GM15510 (cell line): ENCODE results near the gene LDLRAD4.

Experiments used
- POLR2A ChIP-seq: IDR thresholded peaks from 3 replicates; pipeline ENCODE4 v1.6.1; 2011; ENCODE audit warnings: borderline replicate concordance; ENCODE audit not compliant: insufficient read length; ENCODE audit errors: extremely low read depth

Gene LDLRAD4

DNA sequence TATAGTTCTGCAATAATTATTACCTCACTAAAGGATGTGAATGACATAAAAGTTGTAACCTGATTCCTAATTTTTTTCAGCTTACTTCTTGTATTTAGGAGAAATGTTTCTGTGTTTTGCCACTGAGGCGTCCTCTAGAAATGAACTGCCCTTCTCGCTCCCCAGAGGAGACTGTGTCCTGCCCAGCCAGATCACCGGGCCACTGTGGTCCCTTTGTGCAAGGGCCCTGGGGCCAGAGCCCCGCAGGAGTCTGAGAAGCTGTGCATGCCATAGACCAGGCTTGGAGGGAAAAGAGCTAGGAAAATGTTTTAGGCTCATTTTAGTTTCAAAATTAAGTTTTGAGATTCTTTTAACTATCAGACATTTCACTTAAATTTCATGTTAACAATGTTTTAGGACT is 31.1 kb upstream of the LDLRAD4 start:
- no peak for TF ChIP-seq POLR2A

DNA sequence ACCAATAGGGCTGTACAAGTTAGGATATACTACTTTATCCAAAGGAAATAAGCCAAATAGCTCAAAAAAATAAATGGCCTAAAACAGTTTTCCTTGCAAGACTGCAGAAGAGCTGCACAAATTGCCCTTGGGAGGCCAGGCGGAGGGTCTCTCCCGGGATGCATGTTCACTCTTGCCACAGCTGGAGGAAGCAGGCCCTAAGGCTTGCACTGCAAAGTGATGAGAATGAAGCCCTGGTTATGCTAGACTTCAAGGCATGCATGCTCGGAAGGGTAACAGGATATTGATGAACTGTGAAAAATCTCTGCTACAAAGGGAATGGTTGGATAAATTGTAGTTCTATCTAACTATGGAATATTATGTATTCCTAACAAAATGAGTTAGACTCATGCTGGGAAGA is 27.5 kb upstream of the LDLRAD4 start:
- no peak for TF ChIP-seq POLR2A

DNA sequence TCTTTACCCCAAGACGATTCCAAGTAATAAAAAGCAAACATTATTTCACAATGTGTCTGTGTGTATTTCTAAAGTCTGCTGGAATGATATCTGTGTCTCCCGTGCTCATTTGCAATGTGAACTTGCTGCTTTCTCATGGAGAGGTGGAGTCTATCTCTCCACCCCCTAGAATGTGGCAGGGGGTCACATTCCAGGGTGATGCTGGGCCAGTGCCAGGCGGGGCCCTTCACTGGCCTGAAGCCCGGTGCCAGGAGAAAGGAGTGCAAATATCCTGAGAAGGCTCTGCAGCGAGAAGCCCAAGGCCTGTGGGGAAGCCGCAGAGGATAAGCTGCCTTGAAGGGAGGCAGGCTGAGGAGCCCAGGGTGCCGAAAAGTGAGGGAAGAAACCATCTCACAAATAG is 26.8 kb upstream of the LDLRAD4 start:
- TF ChIP-seq POLR2A, result no peak

DNA sequence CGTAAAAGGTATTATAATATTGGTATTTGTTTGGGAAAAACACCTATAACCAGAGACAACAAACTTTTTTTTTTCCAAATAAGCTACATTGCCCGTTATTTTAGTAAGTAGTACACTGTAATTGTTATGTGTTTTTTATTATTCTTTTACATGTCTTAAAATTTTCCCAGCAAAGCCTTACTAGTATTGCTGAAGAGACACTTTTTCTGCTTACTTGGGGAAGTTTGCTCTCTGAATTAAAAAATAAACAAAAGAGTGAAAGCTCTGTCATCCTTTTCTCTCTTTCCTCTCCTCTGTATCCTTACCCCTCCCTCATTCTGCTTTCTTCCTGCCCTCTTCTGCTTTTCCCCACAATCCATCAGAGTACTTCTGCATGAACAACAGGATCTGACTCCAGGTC is 25.6 kb upstream of the LDLRAD4 start:
- TF ChIP-seq POLR2A, result no peak

DNA sequence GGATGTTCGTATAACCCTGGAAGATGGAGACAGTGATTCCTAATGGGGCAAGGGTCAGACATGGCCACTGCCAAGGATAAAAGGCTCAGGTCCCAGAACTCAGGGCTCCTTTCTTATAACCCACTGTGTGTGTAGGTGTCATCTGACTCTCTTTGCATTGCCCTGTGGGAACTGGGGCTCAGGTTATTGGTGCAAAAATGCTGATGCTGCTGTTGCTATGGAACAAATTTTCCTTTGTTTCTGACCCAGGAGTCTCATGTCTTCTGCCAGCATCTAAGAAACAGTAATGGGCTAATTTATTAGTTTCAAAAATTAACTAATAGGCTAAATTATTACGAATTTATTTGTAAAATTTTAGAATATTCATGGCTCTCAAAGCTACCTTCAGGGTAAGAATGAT is 24.3 kb upstream of the LDLRAD4 start:
- no peak for TF ChIP-seq POLR2A

DNA sequence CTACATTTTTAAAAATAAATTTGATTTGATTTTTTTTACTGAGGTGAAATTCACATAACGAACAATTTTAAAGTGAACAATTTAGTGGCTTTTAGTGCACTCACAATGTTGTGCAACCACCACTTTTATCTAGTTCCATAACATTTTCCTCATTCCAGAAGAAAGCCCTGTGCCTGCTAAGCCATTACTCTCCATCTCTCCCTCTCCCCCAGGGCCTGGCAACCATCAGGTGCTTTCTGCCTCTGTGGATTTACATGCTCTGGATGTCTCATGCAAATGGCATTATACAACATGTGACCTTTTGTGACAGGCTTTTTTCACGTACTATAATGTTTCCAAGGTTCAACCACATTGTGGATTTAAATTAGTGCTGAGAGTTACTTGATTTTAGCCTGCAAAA is 19.9 kb upstream of the LDLRAD4 start:
- TF ChIP-seq POLR2A, result no peak

DNA sequence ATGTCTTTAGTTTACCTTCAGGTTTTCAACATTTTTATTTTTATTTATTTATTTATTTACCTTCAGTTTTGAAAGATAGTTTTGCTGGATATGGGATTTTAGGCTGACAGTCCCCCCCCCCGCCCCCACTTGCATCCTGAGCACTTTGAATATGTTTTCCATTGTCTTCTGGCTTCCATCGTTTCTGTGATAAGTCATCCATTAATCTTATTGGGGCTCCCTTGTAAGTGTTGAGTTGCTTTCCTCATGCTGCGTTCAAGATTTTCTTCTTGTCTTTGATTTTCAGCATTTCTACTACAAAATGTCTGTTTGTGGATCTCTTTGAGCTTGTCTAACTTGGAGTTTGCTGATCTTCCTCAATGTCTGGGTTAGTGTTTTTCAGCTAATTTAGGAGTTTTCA is 19.4 kb upstream of the LDLRAD4 start:
- no peak for TF ChIP-seq POLR2A

DNA sequence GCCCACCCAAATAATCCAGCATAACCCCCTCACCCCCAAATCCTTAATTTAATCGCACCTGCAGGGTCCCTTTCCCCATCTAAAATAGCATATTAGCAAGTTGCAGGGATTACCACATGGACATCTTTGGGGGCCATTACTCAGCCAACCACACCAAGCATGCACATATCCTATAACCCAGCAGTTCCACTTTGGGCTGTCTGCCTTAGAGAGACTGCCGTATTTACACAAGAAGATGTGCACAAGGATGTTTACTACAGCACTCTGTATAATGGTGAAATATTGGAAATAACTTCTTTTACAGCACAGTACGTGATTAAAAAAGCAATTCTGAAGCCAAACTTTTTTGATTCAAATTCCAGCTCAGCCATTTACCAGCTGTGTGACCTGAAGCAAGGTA is 17.3 kb upstream of the LDLRAD4 start:
- TF ChIP-seq POLR2A, result no peak

DNA sequence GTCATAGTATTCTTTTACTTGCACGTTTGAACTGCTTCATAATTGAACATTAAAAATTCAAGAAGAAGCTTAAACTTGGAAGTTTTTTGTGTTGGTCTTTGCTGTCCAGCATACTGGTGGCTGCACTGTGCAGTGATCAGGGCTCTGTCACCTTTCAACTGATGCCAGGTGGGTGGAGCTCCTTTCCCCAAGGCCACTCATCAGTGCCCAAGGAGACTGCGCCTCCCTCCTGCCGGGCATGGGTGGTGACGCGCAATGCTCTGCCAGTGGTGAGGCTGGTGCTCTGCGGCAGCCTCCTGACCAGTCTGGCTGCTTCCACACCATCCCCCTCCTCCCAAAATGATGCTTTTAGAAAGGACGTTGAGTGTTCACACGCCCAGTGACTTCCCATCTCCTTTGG is 16.0 kb upstream of the LDLRAD4 start:
- TF ChIP-seq POLR2A, result no peak

DNA sequence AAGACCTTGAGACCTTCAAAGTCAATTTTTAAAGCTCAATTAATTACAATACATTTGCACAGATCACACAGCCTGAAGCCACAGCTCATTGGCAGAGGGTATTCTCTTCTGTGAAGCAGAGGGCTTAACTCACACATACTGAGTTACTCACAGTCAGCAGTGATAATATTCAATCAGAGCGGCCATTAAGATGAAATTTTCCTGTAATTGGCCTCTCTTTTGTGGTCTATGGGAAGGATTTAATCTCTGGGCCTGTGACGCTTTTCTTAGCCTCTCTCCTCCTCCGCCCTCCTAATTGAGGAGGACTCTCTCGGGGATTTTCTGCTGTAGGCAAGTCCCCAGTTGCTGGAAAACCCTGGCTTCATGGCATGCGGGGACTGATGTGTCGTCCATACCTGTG is 12.3 kb upstream of the LDLRAD4 start:
- no peak for TF ChIP-seq POLR2A

DNA sequence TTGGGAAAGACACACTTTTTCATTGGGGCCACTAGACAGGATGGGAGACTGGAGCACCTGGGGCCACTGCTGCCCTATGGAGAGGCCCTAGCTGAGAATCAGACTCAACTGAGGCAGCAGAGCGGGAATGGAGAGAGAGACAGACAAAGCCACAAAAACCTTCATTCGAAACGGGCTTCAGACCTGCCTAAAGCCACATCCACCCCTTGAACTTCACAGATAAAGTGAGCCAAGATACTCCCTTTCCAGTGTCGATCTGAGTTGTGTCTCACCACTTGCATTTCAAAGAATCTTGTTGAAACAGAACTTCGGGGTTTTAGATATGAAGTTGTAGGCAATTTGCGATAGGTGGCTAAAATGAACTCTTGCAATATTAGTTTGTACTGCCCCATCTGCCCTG is 11.3 kb upstream of the LDLRAD4 start:
- no peak for TF ChIP-seq POLR2A

DNA sequence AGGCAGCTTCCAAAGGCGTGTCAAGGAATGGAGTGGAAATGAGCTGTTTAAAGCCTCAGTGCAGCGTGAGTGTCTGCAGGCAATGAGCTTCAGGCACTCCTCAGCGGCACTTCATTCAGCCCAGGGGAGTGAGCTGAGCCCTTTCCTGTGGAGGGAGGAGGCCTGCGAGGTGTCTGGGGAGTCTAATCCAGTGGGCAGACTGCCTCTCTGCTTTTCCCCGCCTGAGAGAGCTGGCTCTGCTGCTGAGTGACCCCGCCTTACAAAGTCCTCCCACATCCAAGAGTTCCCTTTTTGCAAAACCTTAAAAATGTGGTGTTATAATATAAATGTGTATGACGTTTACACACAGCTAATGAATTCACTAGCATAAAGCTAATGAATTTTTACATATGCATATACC is 7.0 kb upstream of the LDLRAD4 start:
- TF ChIP-seq POLR2A, result no peak

DNA sequence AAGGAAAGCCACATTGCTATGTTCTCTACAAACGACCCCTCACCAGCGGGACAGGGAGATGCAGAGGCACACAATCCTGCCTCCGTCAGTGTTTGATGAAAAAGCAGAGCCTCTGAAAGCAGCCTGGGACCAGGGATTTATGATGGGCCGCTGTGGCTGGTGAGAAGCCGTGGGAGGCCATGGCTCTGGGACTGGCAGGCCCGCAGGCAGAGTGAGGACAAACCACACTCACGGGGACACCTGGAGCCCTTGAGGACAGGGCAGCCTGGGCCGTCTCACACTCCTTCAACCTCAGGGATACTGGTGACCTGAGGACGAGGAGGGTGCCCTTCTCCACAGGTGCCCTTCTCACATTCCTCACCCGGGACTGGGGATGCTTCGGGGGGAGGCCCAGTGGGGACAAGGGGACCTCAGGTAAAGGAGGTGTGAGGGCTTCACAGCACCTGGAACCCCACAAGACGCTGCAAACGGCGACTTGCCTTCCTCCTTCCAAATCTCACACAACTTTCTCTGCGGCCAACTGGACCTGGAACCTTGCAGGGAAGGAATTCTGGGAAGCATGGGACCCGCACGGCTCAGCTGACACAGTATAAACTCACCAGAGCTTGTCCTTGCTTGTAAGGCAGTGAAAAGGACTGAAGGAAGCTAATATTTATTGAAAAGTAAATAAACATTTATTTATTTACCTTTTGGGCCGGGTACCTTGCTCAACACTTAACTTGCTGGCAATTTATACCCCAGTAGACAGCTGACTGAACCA is 5.3 kb upstream of the LDLRAD4 start:
- TF ChIP-seq POLR2A, result no peak

DNA sequence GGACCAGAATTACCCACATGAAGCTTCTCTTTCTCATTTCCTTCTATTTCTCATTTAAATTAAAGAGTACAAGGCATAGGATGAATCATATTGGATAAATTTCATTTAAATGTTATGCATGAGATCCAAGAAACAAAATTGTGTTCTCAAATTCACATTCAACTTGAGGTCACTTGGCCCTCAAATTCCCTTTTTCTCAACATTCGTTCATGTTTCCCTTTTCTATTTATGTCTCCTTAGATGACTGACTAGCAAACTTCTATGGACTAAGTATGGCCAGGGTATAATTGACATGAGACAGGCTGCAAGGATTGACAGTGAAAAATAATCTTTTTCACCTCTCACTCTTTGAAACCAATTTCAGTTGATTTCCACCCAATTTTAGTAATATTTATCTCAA is 4.0 kb upstream of the LDLRAD4 start:
- TF ChIP-seq POLR2A, result no peak

DNA sequence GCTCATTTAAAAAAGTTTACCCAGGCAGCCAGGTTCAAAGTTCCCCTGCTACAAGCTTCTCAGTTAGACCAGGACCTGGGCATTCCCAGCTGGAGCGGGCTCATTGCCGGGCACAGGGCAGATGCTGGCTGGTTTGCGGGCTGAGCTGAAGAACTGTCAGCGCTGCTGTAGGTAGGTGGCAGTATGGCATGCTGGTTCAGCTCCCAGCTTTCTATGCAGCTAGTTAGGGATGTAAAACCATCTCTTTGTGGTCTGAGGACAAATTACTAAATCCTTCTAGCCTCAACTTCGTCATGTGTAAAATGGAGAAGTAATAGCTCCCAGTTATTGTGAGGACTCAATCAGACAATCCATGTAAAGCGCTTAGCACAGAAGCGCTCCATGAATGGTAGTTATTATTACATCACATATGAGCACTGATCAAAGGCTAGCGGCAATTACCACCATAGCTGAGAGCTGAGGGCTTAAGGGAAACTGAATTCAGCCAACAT is 2.4 kb upstream of the LDLRAD4 start:
- no peak for TF ChIP-seq POLR2A

DNA sequence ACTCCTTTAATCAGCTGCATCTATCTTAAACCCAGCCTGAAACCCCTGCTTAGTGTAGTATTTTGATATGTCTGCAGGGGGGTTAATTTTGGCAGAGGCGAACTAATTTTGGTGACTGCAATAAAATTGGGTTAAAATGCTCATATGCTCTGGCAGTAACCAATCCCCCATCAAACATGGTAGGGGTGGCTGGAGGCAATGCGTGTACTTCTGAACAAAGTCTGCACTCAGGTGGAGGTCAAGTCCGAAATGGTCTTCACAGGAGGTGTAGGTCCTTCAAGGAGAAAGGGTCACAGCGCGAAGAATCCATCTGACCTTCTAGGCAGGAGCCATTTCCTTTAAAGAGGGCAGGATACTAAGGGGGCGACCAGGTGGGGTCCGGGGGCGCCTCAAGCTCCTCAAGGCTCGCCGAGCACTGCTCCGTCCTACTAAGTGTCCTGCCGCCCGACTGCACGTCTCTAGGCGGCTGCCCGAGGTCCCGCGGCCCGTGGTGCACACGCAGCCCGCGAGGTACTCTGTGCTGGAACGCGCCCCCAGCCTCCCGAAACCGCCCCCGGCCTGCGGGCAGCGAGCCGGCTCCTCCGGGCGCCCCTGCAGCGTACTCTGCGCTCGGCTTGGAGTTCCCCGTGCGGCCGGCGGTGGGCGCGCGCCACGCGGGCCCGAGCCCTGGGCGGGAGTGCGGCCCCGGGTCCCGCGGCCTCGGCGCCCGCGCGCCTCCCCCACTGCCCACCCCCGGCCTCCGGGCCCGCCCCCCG is 1.7 kb upstream of the LDLRAD4 start:
- no peak for TF ChIP-seq POLR2A
